IPS-18c (cell line): ENCODE measurements around the gene ATF7IP2.
"Not testable (repeated sequence)": the region's sequence is repeated elsewhere in the genome, so short reads cannot be mapped to it uniquely, and the experiment has no call there.

ENCODE experiments used
- H3K4me3 ChIP-seq: 2 replicates; pipeline ENCODE4 v1.7.0; 2013; ENCODE audit warnings: low read depth, mild to moderate bottlenecking, low read length, moderate library complexity; ENCODE audit not compliant: insufficient read depth
- H3K9me3 ChIP-seq: one replicate; pipeline ENCODE4 v1.6.1; 2013; ENCODE audit warnings: mild to moderate bottlenecking, low read length, moderate library complexity; ENCODE audit not compliant: control insufficient read depth, insufficient read depth

The ATF7IP2 gene

DNA sequence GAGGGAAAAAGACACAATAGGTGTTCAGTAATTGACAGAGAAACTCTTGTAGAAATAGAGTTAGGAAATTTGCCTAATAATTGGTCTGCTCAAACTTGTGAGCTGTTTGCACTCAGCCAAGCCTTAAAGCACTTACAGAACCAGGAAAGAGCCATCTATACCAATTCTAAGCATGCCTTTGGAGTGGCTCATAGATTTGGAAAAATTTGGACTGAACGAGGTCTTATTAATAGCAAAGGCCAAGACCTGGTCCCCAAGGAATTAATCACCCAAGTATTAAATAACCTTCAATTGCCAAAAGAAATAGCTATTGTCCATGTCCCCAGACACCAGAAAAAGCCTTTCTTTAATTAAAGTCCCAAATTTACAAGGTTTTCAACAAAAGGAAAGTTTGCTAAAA is 104.3 kb downstream of the ATF7IP2 start:
- H3K9me3 ChIP-seq = peaks cover 2% of the 10 kb centered on the region
- H3K4me3 ChIP-seq = no peak overlapping the region

DNA sequence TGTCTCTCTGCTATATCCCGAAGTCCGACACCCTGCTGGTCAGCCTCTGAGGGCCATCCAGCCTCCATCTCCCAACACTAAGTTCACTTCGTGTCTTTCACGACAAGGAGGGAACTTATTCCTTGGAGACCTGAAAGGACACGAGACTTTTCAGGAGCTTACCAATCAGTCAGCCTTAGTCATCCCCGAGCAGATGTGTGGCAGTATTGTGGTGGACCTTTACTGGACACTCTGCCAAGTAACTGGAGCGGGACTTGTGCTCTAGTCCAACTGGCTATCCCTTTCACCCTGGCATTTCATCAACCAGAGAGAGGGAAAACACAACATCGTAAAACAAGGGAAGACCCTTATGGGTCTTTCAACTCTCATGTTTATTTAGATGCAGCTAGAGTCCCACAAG is 107.4 kb downstream of the ATF7IP2 start:
- H3K4me3 ChIP-seq = no peak overlapping the region

DNA sequence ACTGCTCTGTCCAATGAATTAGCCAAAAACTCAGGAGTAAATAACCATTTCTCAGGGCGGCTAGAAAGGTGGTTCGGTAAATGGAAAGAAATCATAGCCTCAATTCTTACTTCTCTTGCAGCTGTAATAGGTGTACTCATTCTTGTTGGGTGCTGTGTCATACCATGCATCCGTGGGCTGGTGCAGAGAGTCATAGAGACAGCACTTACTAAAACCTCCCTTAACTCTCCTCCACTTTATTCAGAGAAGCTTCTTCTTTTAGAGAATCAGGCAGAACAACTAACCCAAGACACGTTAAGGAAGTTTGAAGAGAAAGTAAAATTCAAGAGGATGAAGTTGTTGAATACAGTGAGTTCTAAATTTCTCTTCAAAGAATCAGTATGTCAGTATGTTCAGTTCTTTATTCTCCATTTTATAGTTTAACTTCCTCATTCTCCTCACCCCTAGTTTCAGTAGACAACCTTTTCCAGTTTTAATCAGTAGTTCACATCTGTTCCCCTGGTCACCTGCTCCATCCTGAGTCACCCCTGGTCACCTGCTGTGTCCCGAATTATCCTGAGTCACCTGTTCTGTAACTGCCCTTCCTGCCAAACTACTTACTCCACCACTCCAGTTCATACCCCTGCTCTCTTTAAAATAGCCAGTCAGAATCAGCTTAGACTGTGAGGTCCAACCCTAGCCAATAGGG is 108.6 kb downstream of the ATF7IP2 start:
- peaks cover 3% of the 10 kb centered on the region for H3K9me3 ChIP-seq
- H3K4me3 ChIP-seq = no peak overlapping the region; the same call in 1 of the 2 replicates

More for the DNA sequence above, 107.4 kb downstream of the ATF7IP2 start:
- peaks cover 3% of the 10 kb centered on the region for H3K9me3 ChIP-seq

DNA sequence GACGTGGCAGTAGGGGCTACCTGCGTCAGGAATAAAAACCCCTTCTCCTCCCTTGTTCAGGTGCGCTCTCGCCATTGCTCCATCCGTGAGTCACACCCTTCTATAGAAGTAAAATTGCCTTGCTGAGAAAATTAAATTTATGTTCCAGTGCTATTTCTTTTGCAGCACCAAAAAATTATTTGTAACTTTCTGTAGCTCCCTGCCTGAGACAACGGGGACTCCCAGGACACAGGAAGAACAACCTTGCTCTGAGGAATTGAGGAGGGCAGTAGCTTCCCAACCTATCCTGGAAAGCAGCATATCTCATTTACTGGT is 109.1 kb downstream of the ATF7IP2 start:
- no peak overlapping the region; the same call in 1 of the 2 replicates for H3K4me3 ChIP-seq
- H3K9me3 ChIP-seq = peaks cover 3% of the 10 kb centered on the region

DNA sequence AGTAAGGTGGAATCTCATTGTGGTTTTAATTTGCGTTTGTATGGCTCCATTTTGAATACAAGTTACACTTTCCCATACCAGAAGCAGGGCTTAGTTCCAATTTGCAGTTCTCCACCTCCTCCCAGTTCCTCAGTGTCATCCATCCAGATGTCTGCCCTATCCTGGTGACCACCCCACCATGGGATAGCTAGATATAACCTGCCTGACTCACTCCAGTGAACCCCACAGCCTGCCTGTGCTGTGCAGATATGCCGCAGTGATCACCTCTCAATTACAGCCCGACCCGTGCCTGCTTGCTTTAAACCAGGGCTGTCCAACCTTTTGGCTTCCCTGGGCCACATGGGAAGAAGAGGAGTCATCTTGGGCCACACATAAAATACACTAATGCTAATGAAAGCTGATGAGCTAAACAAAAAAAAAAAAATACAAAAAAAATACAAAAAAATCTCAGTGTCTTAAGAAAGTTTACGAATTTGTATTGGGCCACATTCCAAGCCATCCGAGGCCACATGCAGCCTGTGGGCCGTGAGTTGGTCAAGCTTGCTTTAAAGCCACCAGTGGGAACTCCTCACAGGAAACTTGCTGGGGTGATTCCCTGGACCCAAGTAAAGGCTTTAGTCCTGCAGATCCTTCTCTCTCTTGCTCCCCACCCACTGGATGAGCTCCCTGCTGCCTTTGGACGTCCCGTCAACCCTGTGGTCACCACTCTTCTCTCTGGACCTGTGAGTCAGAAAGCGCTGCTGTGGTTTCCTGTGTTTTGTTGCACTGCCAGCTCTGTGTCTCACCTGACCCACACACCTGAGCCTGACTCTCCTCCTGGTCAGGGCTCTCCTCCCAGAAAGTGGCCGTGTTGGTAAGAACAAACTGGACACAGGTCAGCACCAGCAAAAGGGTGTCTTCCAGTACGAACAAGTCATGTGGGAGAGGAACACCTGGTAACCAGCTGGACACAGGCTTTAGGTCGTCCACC is 111.6 kb downstream of the ATF7IP2 start:
- Histone ChIP-seq H3K9me3 (peaks cover 6% of the 10 kb centered on the region), H3K4me3 (no peak overlapping the region; the same call in 1 of the 2 replicates)

DNA sequence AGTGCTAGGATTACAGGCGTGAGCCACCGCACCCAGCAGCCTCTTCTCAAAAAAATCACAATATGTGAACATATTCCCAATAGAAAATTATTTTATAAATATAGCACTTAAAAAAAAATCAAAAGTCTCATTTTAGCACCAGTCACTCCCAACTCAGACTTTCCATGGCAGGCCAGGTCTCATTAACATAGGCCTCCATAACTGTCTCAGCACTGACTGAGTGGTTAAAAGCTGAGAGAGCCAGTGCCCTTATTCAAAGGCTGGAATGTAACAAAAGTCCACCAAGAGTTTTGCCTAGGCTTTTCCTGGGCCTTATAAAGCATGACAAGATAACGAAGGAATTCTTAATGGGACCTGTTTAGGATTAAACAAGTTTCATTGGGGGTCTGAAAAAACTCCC is 114.7 kb downstream of the ATF7IP2 start:
- Histone ChIP-seq H3K4me3 (no peak overlapping the region), H3K9me3 (peaks cover 3% of the 10 kb centered on the region)

DNA sequence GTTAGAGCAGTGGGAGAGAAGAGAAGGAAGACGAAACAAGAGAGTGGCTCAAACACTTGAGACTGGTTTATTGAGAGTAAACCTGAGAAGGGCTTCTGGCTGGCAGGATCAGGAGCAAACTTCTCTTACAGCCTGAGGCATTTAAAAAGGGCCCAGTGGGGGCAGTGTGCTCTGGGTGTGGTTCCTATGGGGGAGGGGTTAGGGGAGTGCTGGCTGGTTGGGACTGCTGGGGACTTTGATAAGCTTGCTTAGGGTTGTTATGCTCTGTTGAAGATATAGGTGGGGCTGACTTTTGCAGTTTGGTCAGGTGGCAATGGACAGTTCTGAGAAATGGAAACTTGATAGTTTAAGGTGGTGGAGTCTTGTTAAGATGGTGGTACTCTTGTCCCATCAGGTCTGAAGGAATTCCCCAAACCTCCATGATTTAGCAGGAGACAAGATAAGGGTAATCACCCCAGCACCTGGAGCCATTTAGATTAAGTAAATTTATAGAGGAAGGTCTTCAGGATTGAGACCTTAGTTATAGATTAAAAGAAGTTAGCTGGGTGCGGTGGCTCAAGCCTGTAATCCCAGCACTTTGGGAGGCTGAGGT is 115.3 kb downstream of the ATF7IP2 start:
- Histone ChIP-seq H3K9me3 (peaks cover 3% of the 10 kb centered on the region), H3K4me3 (no peak overlapping the region)

DNA sequence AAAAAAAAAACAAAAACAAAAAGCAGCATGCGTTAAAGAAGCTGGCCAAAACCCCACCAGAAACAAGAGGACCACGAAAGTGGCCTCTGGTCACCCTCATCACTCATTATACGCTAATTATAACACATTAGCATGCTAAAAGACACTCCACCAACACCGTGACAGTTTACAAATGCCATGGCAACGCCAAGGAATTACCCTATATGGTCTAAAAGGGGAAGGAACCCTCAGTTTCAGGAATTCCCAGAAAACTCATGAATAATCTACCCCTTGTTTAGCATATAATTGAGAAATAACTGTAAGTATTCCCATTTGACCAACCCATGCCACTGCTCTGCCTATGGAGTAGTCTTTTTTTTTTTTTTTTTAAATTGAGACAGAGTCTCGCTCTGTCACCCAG is 116.9 kb downstream of the ATF7IP2 start:
- peaks cover 3% of the 10 kb centered on the region for H3K9me3 ChIP-seq
- no peak overlapping the region for H3K4me3 ChIP-seq

DNA sequence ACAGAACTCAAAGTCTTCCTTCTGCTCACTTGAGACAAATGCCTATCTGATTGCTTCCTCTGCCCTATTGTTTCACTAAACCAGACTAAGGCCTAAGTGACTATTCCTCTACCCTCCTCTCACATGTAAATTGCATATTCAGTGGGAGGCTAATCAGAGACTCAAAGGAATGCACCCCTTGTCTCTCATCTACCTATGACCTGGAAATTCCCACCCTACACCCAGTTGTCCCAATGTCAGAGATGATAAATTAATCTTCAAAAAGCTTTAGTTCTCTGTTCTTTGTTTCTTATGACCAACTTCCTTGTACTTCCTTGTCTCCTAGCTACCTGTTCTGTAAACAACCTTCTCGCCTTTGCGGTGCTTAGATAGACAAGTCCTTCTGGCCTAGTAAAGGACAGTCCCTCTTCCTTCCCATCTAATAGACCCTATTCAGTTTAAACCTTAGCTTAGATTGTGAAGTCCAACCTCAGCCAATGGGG is 118.6 kb downstream of the ATF7IP2 start:
- no peak overlapping the region for H3K4me3 ChIP-seq
- H3K9me3 ChIP-seq = peaks cover 3% of the 10 kb centered on the region

DNA sequence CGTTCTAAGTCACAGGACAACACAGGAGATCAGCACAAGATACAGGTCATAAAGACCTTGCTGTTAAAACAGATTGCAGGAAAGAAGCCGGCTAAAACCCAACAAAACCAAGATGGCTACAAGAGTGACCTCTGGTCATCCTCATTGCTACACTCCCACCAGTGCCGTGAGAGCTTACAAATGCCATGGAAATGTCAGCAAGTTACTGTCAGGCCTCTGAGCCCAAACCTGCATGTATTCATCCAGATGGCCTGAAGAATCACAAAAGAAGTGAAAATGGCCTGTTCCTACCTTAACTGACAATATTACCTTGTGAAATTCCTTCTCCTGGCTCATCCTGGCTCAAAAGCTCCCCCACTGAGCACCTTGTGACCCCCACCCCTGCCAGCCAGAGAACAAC is 119.4 kb downstream of the ATF7IP2 start:
- H3K4me3 ChIP-seq, H3K9me3 ChIP-seq: not testable (repeated sequence)

DNA sequence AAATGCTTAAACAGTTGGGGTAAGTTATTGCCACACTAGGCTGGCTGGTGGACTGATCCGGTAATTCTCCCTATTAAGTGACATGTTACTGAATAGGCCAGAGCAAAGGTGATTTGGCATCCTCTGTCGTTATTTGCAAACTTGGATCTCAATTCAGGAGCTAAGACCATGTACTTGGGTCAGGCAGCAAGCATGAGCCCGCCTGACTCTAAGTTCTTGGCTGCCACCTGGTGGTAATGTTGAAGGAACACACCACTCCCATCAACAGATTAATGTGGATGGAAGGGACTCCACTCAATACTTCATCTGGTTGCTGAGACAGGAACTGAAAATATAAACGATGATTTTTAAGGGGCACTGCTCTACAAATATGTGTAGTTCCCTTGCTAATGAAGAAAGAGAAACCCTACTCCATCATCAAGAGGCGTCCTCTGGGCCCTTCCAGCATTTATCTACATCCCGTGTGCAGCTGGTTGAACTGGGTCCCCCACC is 123.7 kb downstream of the ATF7IP2 start:
- no peaks in the 10 kb centered on the region for H3K9me3 ChIP-seq
- no peak overlapping the region for H3K4me3 ChIP-seq

DNA sequence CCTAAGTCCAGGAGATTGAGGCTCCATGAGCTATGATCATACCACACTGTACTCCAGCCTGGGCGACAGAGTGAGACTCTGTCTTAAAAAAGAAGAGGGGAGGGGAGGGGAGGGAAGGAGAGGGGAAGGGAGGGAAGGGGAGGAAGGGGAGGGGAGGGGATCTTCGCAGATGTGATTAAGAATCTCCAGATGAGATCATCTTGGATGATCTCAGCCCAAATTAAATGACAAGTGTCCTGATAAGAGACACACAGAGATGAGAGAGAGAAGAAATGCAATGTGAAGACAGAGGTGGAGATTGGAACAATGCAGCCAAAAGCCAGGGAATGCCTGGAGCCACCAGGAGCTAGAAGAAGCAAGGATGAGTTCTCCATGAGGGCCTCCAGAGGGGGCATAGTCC is 124.4 kb downstream of the ATF7IP2 start:
- H3K9me3 ChIP-seq = no peaks in the 10 kb centered on the region
- no peak overlapping the region for H3K4me3 ChIP-seq

DNA sequence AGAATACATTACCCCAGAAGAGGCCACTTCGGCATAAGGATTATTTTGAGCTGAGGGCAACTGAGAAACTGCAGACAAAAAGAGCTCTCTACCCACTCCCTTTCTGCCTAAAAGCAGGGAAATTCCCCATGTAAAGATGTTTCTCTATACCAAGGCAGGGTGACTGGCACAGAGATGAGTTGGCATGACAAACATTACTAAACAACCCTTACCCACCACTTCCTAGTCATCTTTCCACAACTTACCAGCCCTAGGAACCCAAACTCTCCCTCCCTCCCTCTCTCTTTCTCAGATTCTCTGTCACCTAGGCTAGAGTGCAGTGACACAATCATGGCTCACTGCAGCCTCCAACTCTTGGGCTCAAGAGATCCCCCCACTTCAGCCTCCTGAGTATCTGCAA is 126.0 kb downstream of the ATF7IP2 start:
- H3K4me3 ChIP-seq = no peak overlapping the region
- no peaks in the 10 kb centered on the region for H3K9me3 ChIP-seq

DNA sequence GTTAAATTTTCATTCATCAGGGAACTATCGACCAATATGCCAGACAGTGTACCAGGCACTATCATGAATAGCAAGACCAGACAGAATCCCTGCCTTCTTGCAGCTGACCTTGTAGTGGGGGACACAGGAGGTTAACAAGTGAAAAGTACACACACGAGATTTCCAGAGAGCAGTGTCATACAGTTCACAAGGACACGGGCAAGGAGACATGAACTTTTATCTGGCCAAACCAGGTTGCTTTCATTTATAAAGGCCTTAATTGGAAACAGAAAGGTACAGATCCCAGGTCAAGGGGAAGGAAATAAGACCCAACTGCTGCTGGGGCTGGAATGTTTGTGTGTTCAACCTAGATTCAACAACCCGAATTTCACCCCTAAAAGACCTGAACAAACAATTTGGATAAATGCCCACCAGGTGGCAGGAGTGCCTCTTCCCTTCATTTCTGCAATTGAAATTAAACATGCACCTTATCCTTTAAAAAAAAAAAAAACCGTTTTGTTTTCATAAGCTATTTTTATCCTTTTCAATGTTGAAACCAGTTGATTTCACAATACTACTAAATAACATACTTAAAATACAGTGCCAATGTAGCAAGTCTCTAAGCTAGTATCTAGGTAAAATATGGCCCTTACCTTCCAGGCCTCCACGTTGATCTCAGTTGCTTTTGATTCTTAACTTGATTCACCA is 128.7 kb downstream of the ATF7IP2 start:
- Histone ChIP-seq H3K4me3 (no peak overlapping the region), H3K9me3 (no peaks in the 10 kb centered on the region)

DNA sequence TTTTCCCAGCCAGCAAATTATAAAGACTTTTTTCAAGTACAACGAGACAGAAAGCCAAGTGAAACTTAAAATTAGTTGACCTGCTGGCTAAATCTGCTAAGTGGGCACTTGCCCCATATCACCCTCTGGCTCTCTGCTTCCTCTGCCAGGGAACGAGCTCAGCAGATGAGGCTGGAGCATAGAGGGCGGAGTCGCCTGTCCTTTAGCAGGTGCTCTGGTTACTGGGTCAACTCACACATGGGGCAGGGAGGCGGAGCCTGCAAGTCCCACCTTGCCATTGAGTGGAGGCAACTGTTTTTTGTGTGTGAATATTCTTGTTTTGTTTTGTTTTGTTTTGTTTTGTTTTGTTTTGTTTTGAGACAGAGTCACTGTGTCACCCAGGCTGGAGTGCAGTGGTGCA is 132.0 kb downstream of the ATF7IP2 start:
- Histone ChIP-seq H3K4me3 (no peak overlapping the region), H3K9me3 (no peaks in the 10 kb centered on the region)

DNA sequence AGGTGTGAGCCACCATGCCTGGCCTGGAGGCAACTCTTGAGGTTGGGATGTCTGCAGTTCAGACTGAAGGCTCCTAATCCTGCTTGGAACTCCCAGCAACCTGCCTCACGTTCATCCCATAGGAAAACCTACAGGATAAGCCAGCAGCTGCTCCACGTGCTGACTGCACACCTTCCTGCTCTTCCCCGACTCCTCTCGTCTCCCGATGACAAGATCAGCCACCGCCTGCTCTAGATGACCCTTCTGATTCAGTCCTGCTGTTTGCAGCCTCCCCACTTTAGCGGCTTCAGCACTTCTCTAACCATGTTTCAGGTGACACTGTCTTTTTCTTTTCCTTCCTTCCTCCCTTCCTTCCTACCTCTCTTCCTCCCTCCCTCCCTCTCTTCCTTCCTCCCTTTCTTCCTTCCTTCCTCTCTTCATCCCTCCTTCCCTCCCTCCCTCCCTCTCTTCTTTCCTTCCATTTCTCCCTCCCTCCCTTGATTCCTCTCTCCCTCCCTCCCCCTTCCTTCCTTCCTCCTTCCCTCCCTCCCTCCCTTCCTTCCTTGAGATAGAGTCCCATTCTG is 132.7 kb downstream of the ATF7IP2 start:
- Histone ChIP-seq H3K9me3 (no peaks in the 10 kb centered on the region), H3K4me3 (no peak overlapping the region)

DNA sequence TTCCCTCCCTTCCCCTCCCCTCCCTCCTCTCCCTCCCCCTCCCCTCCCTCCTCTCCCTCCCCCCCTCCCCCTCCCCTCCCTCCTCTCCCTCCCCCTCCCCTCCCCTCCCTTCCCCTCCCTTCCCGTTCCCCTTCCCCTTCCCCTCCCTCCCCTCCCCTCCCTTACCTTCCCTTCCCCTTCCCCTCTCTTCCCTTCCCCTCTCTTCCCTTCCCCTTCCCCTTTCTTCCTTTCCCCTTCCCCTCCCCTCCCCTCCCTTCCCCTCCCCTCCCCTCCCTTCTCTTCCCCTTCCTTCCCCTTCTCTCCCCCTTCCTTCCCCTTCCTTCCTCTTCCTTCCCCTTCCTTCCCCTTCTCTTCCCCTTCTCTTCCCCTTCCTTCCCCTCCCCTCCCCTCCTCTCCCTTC is 133.4 kb downstream of the ATF7IP2 start:
- no peaks in the 10 kb centered on the region for H3K9me3 ChIP-seq
- no peak overlapping the region for H3K4me3 ChIP-seq
